T-helper 17 cell (primary cell): Measurements from ENCODE around the gene WDR90. TPM values are rescaled to one million over a fixed set of nuclear protein-coding genes. Genes with fewer than 3 reads are reported as not detected.

ENCODE experiments used
- ATAC-seq: fragments of 150-1000 bp; cut with Tn5 transposase; 2 replicates; pipeline ENCODE4 v1.10.0; 2021; ENCODE audit warnings: mild to moderate bottlenecking, moderate library complexity
- DNase-seq, 3 donors: peaks; one replicate each; pipeline versions ENCODE4 v3.0.0 to v3.0.0-alpha.2; 2020 to 2021
- H3K9me3 ChIP-seq: one replicate; pipeline ENCODE4 v1.7.0; 2013; ENCODE audit warnings: low read length, mild to moderate bottlenecking; ENCODE audit not compliant: control insufficient read depth, poor library complexity, severe bottlenecking
- H3K27ac Mint-ChIP-seq: one replicate; pipeline ENCODE4 v1.8.0; 2022; ENCODE audit warnings: mild to moderate bottlenecking, moderate library complexity, mixed read lengths
- H3K27me3 Mint-ChIP-seq: one replicate; pipeline ENCODE4 v1.8.0; 2022; ENCODE audit warnings: mixed read lengths
- H3K36me3 Mint-ChIP-seq: one replicate; pipeline ENCODE4 v1.8.0; 2022; ENCODE audit warnings: low read depth, mixed read lengths
- H3K4me1 Mint-ChIP-seq: one replicate; pipeline ENCODE4 v1.8.0; 2022; ENCODE audit warnings: mild to moderate bottlenecking, mixed read lengths
- H3K4me3 Mint-ChIP-seq: one replicate; pipeline ENCODE4 v1.8.0; 2022; ENCODE audit warnings: mild to moderate bottlenecking, moderate library complexity, mixed read lengths
- total RNA-seq, 4 donors: library from RNA in 2 of 4; stranded (reverse) in 2 of 4; gene quantifications; one replicate each; pipeline ENCODE4 v1.2.3 and lab custom pipeline; 2022 to 2026

The WDR90 gene
- total RNA-seq, 2 donors from 2014 or later, result 11.1 to 15.3 TPM

DNA sequence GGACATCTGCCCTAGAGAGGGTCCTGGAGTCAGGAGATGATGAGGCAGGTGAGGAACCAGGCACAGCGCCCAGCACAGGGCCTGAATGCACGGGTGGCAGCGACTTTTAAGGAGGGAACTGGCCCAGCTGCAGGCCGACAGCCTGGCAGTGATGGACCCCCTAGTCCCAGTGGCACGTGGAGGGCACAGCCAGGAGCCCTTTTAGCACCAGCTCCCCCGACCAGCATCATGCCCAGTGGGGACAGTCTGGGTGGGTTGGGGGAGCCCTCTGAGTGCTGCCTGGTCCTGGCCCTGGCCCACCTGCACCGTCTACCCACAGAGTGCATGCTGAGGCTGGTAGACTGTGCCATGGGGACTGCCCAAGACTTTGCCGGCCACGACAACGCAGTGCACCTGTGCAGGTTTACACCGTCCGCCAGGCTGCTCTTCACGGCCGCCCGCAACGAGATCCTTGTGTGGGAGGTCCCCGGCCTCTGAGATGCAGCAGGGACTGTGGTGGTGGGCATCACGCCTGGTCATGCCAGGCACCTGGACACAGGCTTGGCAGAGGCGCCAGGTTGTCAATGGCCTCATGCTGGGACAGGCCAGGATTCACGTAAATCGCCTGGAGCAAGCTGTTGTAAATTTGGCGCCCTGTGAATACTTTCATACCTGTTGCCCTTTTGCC is 18.1 kb downstream of the WDR90 start:
- H3K4me3 Mint-ChIP-seq, result peak overlapping the region; percentile 83
- H3K4me1 Mint-ChIP-seq, result peaks cover 7% of the 10 kb centered on the region
- ATAC-seq (no peak), DNase-seq (no peak)
- no peaks in the 10 kb centered on the region for H3K36me3 Mint-ChIP-seq
- peak overlapping the region; percentile 73 for H3K27ac Mint-ChIP-seq
- no peaks in the 10 kb centered on the region for H3K27me3 Mint-ChIP-seq
- no peaks in the 10 kb centered on the region for H3K9me3 ChIP-seq

DNA sequence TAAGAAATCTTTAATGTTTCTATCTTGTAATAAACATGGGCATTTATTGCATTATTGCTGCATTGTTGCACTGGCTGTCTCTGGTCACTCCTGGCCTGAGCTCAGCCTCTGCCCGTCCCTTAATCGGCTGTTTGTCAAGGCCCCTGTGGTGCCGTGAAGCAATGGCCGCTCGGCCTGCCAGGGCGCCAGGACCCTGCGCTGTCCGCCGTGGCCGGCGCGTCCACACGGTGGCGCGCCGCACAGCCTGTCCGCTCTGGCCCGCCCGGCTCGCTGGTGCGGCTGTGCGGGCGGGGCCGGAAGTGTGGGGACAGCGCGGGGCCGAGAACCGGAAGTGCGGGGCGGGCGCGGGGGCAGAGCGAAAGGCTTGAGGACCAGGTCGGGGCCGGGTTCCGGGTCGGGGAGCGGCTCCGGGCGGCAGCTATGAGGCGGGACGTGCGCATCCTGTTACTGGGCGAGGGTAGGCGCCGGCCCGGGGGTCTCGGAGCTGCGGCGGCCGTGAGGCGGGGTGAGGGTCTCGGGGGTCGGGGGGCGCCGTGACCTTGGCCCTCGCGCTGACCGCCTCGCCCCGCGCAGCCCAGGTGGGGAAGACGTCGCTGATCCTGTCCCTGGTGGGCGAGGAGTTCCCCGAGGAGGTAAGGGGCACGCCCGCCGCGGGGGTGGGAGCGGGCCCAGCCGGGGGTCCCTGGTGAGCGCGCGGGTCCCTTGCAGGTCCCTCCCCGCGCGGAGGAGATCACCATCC is 18.8 kb downstream of the WDR90 start, which contains the start of gene RHOT2:
Gene RHOT2, plus strand, starts transcription at position 353 of the 739 bp plus-strand sequence. Its CDS starts 68 bp downstream, at position 421.
- H3K27me3 Mint-ChIP-seq, result no peaks in the 10 kb centered on the region
- H3K36me3 Mint-ChIP-seq, result no peaks in the 10 kb centered on the region
- peaks cover 7% of the 10 kb centered on the region for H3K4me1 Mint-ChIP-seq
- peak; percentile 81 to 87 (median 86) for DNase-seq
- peak; percentile 98 for ATAC-seq
- H3K4me3 Mint-ChIP-seq, result peak within 1 kb of the TSS; percentile 83
- H3K27ac Mint-ChIP-seq, result peak within 1 kb of the TSS; percentile 73
- H3K9me3 ChIP-seq, result no peaks in the 10 kb centered on the region

DNA sequence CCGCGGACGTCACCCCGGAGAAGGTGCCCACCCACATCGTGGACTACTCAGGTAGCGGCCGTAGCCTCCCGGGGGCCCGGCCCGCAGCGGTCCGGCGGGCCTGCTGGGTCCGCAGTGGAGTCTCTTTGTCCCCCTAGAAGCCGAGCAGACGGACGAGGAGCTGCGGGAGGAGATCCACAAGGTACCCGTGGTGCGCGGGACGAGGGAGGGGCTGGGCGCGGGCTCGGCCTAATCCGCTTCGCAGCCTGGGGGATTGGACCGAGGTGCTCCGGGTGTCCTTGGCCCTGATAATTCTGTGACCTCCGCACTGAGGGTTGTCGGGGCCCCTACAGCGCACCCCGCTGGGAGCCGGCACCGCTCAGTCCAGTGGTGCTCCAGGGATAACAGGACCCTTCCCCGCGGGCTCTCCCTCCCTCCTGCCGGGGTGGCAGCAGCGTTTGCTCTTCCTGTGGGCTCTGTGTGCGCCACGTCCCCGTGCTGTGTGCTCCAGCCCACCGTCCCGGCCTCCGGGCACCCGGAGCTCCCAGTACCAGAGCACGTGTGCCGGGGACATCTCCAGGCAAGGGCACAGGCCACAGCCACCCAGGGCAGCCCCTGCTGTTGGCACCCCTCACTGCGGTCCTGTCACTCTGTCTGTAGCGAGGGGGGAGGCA is 19.5 kb downstream of the WDR90 start:
- Mint-ChIP-seq H3K4me3 (peak overlapping the region; percentile 81), H3K36me3 (no peaks in the 10 kb centered on the region), H3K27ac (no peak overlapping the region), H3K4me1 (peaks cover 7% of the 10 kb centered on the region), H3K27me3 (no peaks in the 10 kb centered on the region)
- no peaks in the 10 kb centered on the region for H3K9me3 ChIP-seq
- DNase-seq (no peak), ATAC-seq (peak; percentile 8)

DNA sequence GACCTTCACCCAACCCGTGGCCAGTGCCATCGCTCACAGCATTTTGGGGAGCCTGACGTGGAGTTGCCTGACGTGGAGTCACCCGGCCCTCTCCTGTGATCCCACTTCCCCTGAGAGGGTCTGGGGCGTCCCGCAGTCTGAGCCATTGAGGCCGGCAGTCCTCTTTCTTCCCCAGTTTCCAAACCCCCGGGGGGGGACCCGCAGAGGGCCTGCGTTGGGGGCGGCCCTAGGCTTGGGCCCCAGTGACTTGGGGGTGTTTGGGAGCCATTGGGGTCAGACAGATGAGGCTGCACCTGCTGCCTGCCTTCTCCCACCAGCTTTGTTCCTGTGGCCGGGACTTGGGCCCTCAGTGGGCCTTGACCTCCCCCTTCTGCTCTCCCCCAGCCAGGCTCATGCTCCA is 20.5 kb downstream of the WDR90 start:
- Mint-ChIP-seq H3K36me3 (no peaks in the 10 kb centered on the region), H3K4me1 (peaks cover 8% of the 10 kb centered on the region), H3K4me3 (peak overlapping the region; percentile 31), H3K27ac (peak overlapping the region; percentile 29), H3K27me3 (no peaks in the 10 kb centered on the region)
- ATAC-seq (no peak), DNase-seq (no peak)
- H3K9me3 ChIP-seq, result no peaks in the 10 kb centered on the region

DNA sequence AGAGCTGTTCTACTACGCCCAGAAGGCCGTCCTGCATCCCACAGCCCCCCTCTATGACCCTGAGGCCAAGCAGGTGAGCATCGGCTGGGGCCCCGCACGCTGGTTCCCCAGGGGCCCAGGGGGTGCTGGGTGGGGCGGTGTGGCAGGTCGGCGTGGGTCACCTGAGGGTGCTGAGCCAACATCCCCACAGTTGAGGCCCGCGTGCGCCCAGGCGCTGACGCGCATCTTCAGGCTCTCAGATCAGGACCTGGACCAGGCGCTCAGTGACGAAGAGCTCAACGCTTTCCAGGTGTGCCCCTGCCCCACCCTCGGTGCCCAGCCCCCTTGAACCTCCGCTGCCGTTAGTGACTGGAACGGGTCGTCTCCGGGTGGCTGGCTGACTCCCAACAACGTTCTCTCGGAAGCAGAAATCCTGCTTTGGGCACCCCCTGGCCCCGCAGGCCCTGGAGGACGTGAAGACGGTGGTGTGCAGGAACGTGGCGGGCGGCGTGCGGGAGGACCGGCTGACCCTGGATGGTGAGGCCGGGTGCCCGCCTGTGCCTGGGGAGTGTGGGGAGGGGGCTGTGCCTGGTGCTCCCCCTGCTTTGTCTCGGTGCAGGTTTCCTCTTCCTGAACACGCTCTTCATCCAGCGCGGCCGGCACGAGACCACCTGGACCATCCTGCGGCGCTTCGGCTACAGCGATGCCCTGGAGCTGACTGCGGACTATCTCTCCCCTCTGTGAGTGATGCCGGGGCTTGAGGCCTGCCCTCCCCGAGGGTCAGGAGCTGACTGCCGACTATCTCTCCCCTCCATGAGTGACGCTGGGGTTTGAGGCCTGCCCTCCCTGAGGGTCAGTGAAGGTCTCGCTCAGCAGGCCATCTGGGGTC is 21.6 kb downstream of the WDR90 start:
- Mint-ChIP-seq H3K27ac (no peak overlapping the region), H3K36me3 (no peaks in the 10 kb centered on the region), H3K4me1 (peaks cover 14% of the 10 kb centered on the region), H3K27me3 (no peaks in the 10 kb centered on the region), H3K4me3 (no peak overlapping the region)
- no peaks in the 10 kb centered on the region for H3K9me3 ChIP-seq
- no peak for DNase-seq
- ATAC-seq, result no peak

DNA sequence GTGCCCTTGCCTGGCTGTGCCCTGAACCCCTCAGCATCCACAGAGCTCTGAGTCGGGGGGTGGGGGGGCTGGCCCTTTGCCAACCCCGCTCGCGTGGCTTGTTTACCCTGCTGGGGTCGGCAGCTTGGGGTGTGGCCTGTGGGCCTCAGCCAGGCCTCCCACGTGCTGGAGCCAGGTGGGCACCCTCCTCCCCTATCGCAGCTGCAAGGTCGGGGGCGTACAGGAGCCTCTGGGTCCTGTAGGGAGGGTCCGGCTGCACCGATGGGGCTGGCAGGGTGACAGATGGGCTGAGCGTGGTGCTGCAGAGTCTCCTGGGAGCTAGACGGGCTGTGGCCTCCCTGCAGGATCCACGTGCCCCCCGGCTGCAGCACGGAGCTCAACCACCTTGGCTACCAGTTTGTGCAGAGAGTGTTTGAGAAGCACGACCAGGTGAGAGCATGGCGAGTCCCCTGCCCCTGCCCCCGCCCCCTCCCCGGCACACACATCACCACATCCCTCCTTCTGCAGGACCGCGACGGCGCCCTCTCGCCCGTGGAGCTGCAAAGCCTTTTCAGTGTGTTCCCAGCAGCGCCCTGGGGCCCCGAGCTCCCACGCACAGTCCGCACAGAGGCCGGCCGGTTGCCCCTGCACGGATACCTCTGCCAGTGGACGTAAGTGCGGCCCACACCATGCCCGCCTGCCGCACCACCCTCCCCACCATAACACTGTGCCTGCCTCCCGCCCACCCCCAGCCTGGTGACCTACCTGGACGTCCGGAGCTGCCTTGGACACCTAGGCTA is 22.4 kb downstream of the WDR90 start:
- H3K27ac Mint-ChIP-seq, result no peak overlapping the region
- H3K36me3 Mint-ChIP-seq, result no peaks in the 10 kb centered on the region
- H3K4me3 Mint-ChIP-seq, result no peak overlapping the region
- no peaks in the 10 kb centered on the region for H3K27me3 Mint-ChIP-seq
- DNase-seq (no peak), ATAC-seq (no peak)
- H3K9me3 ChIP-seq, result no peaks in the 10 kb centered on the region
- H3K4me1 Mint-ChIP-seq, result peaks cover 14% of the 10 kb centered on the region

DNA sequence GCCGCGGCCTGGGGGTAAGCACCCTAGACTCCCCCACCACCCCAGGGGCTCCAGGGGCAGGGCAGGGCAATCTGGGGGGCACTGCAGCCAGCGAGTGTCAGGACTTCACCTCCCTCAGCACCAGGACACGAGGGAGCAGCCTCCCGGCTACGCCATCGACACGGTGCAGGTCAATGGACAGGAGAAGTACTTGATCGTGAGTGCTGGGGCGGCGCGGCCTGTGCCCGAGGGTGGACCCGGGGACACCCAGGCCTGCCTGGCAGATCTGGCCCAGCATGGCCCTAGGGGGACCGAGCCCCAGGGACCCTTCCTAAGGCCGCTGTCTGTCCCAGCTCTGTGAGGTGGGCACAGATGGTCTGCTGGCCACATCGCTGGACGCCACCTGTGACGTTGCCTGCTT is 23.2 kb downstream of the WDR90 start:
- DNase-seq, result no peak
- Mint-ChIP-seq H3K27ac (no peak overlapping the region), H3K4me3 (no peak overlapping the region), H3K27me3 (no peaks in the 10 kb centered on the region), H3K4me1 (peaks cover 14% of the 10 kb centered on the region), H3K36me3 (no peaks in the 10 kb centered on the region)
- no peaks in the 10 kb centered on the region for H3K9me3 ChIP-seq
- no peak for ATAC-seq

DNA sequence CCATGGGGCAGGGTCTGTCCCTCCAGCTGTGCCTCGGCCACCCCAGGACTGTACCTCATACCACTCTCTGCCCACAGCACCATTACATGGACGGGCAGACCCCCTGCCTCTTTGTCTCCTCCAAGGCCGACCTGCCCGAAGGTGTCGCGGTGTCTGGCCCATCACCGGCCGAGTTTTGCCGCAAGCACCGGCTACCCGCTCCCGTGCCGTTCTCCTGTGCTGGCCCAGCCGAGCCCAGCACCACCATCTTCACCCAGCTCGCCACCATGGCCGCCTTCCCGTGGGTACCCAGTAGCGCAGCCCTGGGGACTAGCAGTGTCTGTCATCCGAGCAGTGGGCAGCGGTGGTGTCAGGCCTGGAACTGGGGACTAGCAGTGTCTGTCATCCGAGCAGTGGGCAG is 23.7 kb downstream of the WDR90 start:
- Mint-ChIP-seq H3K27me3 (no peaks in the 10 kb centered on the region), H3K4me1 (peaks cover 12% of the 10 kb centered on the region), H3K27ac (no peak overlapping the region), H3K36me3 (no peaks in the 10 kb centered on the region), H3K4me3 (no peak overlapping the region)
- ATAC-seq (no peak), DNase-seq (no peak)
- no peaks in the 10 kb centered on the region for H3K9me3 ChIP-seq

DNA sequence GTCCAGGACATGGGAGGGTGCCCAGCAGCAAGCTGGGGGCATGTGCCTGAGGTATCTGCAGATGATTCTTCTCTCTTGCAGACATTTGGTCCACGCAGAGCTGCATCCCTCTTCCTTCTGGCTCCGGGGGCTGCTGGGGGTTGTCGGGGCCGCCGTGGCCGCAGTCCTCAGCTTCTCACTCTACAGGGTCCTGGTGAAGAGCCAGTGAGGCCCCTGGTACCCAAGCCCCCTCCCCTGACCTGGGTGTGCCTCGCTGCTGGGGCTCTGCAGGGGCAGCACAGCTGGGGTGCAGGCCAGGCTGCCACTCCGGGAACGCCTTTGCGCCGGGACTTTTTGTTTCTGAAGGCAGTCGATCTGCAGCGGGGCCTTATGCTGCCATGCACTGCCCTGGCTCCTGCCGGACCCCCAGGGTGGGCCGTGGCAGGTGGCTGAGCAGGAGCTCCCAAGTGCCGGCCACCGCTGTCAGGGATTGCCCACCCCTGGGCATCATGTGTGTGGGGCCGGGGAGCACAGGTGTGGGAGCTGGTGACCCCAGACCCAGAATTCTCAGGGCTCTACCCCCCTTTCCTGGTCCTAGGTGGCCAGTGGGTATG is 24.3 kb downstream of the WDR90 start:
- Mint-ChIP-seq H3K4me3 (no peak overlapping the region), H3K36me3 (no peaks in the 10 kb centered on the region), H3K4me1 (peaks cover 12% of the 10 kb centered on the region), H3K27me3 (no peaks in the 10 kb centered on the region), H3K27ac (no peak overlapping the region)
- ATAC-seq (no peak), DNase-seq (no peak)
- no peaks in the 10 kb centered on the region for H3K9me3 ChIP-seq

DNA sequence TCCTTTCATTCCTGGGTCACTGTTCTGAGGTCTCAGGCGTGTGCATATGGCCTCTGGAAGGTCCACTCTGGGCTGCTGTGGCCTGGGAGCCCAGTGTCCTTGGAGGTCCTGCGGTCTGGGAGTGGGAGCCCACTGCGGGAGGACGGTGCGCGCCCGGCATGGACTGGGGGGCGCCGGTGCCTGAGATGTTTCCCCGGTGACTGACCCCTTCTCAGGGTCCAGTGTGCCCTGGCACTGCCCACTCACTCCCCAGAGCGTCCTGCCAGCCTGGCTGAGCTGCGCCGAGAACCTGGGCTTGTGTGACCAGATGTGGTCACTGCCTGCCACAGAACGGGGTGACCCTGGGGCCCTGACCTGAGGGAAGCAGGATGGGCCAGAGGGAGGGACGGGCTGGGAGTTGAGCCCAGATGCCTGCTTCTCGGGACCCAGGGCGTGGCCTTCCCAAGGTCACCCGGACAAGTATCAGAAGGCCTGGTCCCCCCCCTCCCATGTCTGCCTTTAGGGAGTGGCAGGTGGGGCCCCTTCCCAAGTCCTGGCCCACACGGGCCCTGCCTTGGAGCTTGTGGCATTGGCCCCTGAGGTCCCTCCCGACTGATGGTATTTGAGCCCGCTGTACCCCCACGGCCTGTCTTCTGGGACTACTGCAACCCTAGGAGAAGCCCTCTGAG is 25.2 kb downstream of the WDR90 start:
- Mint-ChIP-seq H3K27me3 (no peaks in the 10 kb centered on the region), H3K36me3 (no peaks in the 10 kb centered on the region), H3K4me1 (peaks cover 9% of the 10 kb centered on the region), H3K27ac (no peak overlapping the region), H3K4me3 (peak overlapping the region; percentile 53)
- DNase-seq (no peak), ATAC-seq (no peak)
- no peaks in the 10 kb centered on the region for H3K9me3 ChIP-seq

DNA sequence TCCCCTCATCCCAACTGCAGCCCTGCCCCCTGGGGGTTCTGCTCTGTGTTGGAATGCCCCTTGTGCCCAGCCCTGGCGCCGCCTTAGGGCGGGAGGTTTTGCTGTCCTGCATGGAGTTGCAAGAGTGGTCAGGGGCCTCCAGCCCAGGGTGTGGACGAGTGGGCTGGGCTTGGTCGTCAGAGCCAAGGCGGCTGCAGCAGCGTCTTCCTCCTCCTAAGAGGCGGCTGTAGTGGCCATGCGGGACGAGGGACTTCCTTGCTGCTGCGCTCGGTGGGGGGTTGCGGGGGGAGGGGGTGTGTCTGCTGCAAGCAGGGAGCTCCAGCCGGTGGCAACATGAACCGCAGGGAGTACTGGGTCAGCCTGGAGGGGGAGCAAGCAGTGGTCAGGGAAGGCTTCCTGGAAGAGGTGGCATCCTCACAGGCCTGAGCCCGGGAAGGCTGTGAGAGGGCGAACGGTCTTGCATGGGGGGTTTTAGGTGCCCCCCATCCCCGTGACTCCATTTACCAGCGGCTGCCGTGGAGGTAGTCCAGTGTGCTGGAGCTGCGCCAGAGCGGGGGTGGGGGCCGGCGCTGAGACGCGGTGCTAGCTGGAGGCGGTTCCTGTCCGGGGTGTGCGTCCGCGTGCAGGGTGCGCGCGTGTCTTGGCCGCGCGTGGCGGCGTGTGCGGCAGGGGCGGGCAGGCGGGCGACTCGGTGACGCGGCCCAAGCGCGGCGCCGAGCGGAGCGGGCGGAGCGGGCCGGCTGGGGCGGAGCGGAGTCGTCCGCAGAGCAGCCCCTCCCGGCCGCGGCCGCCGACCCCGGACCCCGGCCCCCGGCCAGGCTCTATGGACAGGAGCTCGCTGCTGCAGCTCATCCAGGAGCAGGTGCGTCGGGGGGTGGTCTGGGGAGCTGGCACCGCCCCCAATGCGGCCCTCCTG is 26.1 kb downstream of the WDR90 start, which contains the start of gene RHBDL1:
Gene RHBDL1, plus strand, starts transcription at position 704 of the 916 bp plus-strand sequence. Its CDS starts 120 bp downstream, at position 824.
- no peak for DNase-seq
- peak within 1 kb of the TSS; percentile 53 for H3K4me3 Mint-ChIP-seq
- H3K36me3 Mint-ChIP-seq, result no peaks in the 10 kb centered on the region
- no peak for ATAC-seq
- peaks cover 11% of the 10 kb centered on the region for H3K4me1 Mint-ChIP-seq
- no peaks in the 10 kb centered on the region for H3K9me3 ChIP-seq
- no peak within 1 kb of the TSS for H3K27ac Mint-ChIP-seq
- H3K27me3 Mint-ChIP-seq, result no peaks in the 10 kb centered on the region
